Calu3 (cell line): Measurements from ENCODE around the gene CACNA1D. TPM values are rescaled to one million over a fixed set of nuclear protein-coding genes. Genes with fewer than 3 reads are reported as not detected.

ENCODE experiments used
- BruUV-seq: library from RNA; stranded (reverse); fragments of 400-500 nt; replicated peaks from 2 replicates; lab custom pipeline; 2021; lab: Mats Ljungman, UMichigan
- CTCF ChIA-PET: fragments of 300-600 bp; sonication (Branson Sonifier 250); formaldehyde crosslinking; loops from one replicate; lab custom pipeline; 2022; ENCODE audit warnings: antibody characterized with exemption; lab: Charles Lee
- DNase-seq: peaks from one replicate; pipeline ENCODE4 v3.0.0; 2022
- H3K27ac Mint-ChIP-seq: one replicate; pipeline ENCODE4 v1.8.0; 2022; ENCODE audit warnings: mixed read lengths; ENCODE audit not compliant: unreplicated experiment
- H3K27me3 Mint-ChIP-seq: one replicate; pipeline ENCODE4 v1.8.0; 2022; ENCODE audit warnings: mixed read lengths; ENCODE audit not compliant: unreplicated experiment
- H3K36me3 Mint-ChIP-seq: one replicate; pipeline ENCODE4 v1.8.0; 2022; ENCODE audit warnings: mild to moderate bottlenecking, moderate library complexity, mixed read lengths; ENCODE audit not compliant: insufficient read depth, unreplicated experiment
- H3K4me1 Mint-ChIP-seq: one replicate; pipeline ENCODE4 v1.8.0; 2022; ENCODE audit warnings: mild to moderate bottlenecking, low read depth, mixed read lengths; ENCODE audit not compliant: unreplicated experiment
- H3K4me3 Mint-ChIP-seq: one replicate; pipeline ENCODE4 v1.8.0; 2022; ENCODE audit warnings: mild to moderate bottlenecking, low read depth, moderate library complexity, mixed read lengths; ENCODE audit not compliant: unreplicated experiment
- H3K9me3 Mint-ChIP-seq: one replicate; pipeline ENCODE4 v1.8.0; 2022; ENCODE audit warnings: low read depth, mixed read lengths; ENCODE audit not compliant: unreplicated experiment
- CTCF ChIP-seq: fragments of 200-600 bp; IDR thresholded peaks from one replicate; pipeline ENCODE4 v1.8.0; 2022; ENCODE audit warnings: antibody characterized with exemption; ENCODE audit not compliant: unreplicated experiment
- intact Hi-C: fragments of 100-400 bp; cut with micrococcal nuclease; formaldehyde crosslinking; loops from one replicate; pipeline ENCODE4 v1.10.0; 2022; ENCODE audit not compliant: unreplicated experiment
- total RNA-seq: library from RNA; stranded (reverse); gene quantifications from 2 replicates; pipeline ENCODE4 v1.2.3, GENCODE V29; 2022

Gene CACNA1D
- total RNA-seq, 1 experiment from 2014 or later = 48.3 TPM

- intact Hi-C loops = no loop called here
- H3K9me3 Mint-ChIP-seq = no peaks in the 10 kb centered on the region
- no peak overlapping the region for H3K27ac Mint-ChIP-seq
- TF ChIP-seq CTCF = no peak
- H3K4me1 Mint-ChIP-seq = no peaks in the 10 kb centered on the region
- H3K4me3 Mint-ChIP-seq = no peak overlapping the region
- no peaks in the 10 kb centered on the region for H3K27me3 Mint-ChIP-seq
- CTCF ChIA-PET = no interaction called here
- no peak for DNase-seq
- no TSS peak for BruUV-seq
- H3K36me3 Mint-ChIP-seq = peaks cover 3% of the 10 kb centered on the region
Observed at GRCh38 chr3:53719796-53720195, 225.4 kb downstream of the CACNA1D start.

GRCh38 chr3:53721187-53722119, 227.0 kb downstream of the CACNA1D start:
- H3K9me3 Mint-ChIP-seq = no peaks in the 10 kb centered on the region
- no TSS peak for BruUV-seq
- no peaks in the 10 kb centered on the region for H3K4me1 Mint-ChIP-seq
- H3K27ac Mint-ChIP-seq = no peak overlapping the region
- no peak for DNase-seq
- TF ChIP-seq CTCF = no peak
- CTCF ChIA-PET = no interaction called here
- H3K27me3 Mint-ChIP-seq = no peaks in the 10 kb centered on the region
- intact Hi-C loops = no loop called here
- peaks cover 3% of the 10 kb centered on the region for H3K36me3 Mint-ChIP-seq
- no peak overlapping the region for H3K4me3 Mint-ChIP-seq

GRCh38 chr3:53724566-53724965, 230.2 kb downstream of the CACNA1D start:
- no TSS peak for BruUV-seq
- Mint-ChIP-seq H3K4me1 (no peaks in the 10 kb centered on the region), H3K4me3 (no peak overlapping the region), H3K27me3 (no peaks in the 10 kb centered on the region), H3K9me3 (no peaks in the 10 kb centered on the region), H3K27ac (no peak overlapping the region), H3K36me3 (peaks cover 3% of the 10 kb centered on the region)
- CTCF ChIA-PET = no interaction called here
- intact Hi-C loops = no loop called here
- no peak for TF ChIP-seq CTCF
- DNase-seq = no peak

- Mint-ChIP-seq H3K27ac (no peak overlapping the region), H3K9me3 (no peaks in the 10 kb centered on the region), H3K4me3 (no peak overlapping the region), H3K4me1 (no peaks in the 10 kb centered on the region), H3K36me3 (peaks cover 8% of the 10 kb centered on the region), H3K27me3 (no peaks in the 10 kb centered on the region)
- no peak for TF ChIP-seq CTCF
- no TSS peak for BruUV-seq
- CTCF ChIA-PET = no interaction called here
- DNase-seq = no peak
- intact Hi-C loops = no loop called here
Observed at GRCh38 chr3:53725387-53725995, 231.1 kb downstream of the CACNA1D start.
